A549 (cell line): Measurements from ENCODE around the gene KCTD20.

ENCODE experiments used
- CTCF ChIP-seq: fragments of >200 bp; sonication (Bioruptor Twin); formaldehyde crosslinking; IDR thresholded peaks from 3 replicates; pipeline ENCODE4 v1.5.1; 2016
- REST ChIP-seq: fragments of 200-600 bp; sonication (generic); IDR thresholded peaks from 2 replicates; pipeline ENCODE4 v1.6.1; 2016; ENCODE audit warnings: antibody characterized with exemption, mild to moderate bottlenecking, moderate library complexity
- SMC3 ChIP-seq: fragments of >200 bp; sonication (Bioruptor Twin); formaldehyde crosslinking; IDR thresholded peaks from 3 replicates; pipeline ENCODE4 v1.6.1; 2018; ENCODE audit warnings: inconsistent platforms
- ZC3H11A ChIP-seq: fragments of 450-650 bp; IDR thresholded peaks from 2 replicates; pipeline ENCODE4 v1.6.1; 2014; ENCODE audit warnings: antibody characterized with exemption, mild to moderate bottlenecking

- no peak for TF ChIP-seq SMC3
- no peak for TF ChIP-seq REST
- no peak for TF ChIP-seq ZC3H11A
- no peak for TF ChIP-seq CTCF
Measured at GRCh38 chr6:36519352-36519751, 76.6 kb downstream of the KCTD20 start.
